Measurements from ENCODE around the gene USP32.
A peak's percentile ranks its signal among the peaks of the same experiment; 100 is the strongest.
"Not testable (repeated sequence)": the region's sequence is repeated elsewhere in the genome, so short reads cannot be mapped to it uniquely, and the experiment has no call there.

Gene USP32

GRCh38 chr17:60392042-60392844 lies at the start of gene USP32:
TSS of gene USP32 (minus strand) at chr17:60392133. CDS start at chr17:60391939, 194 bp downstream.
- DNase-seq: peak; percentile 99

GRCh38 chr17:60439501-60439900 lies 47.6 kb upstream of the USP32 start:
- no peak for DNase-seq

- DNase-seq: no peak
Measured at GRCh38 chr17:60436676-60437075, 44.7 kb upstream of the USP32 start.

GRCh38 chr17:60435244-60436167 lies 43.6 kb upstream of the USP32 start:
- peak; percentile 84 for DNase-seq

- not testable (repeated sequence) for DNase-seq
Measured at GRCh38 chr17:60433021-60433997, 41.4 kb upstream of the USP32 start.

GRCh38 chr17:60430561-60430960 lies 38.6 kb upstream of the USP32 start:
- DNase-seq: not testable (repeated sequence)

- not testable (repeated sequence) for DNase-seq
Measured at GRCh38 chr17:60428491-60428890, 36.6 kb upstream of the USP32 start.

GRCh38 chr17:60426596-60426995 lies 34.7 kb upstream of the USP32 start:
- no peak for DNase-seq

GRCh38 chr17:60425626-60426025 lies 33.7 kb upstream of the USP32 start:
- DNase-seq: no peak

- no peak for DNase-seq
Measured at GRCh38 chr17:60423865-60424264, 31.9 kb upstream of the USP32 start.

- peak; percentile 35 for DNase-seq
Measured at GRCh38 chr17:60422162-60422665, 30.3 kb upstream of the USP32 start, which contains the start of gene CHCT1. TSS of gene CHCT1 (plus strand) at chr17:60422489. CDS start at chr17:60422593, 104 bp downstream.

GRCh38 chr17:60421273-60422161 lies 29.6 kb upstream of the USP32 start:
- DNase-seq: peak; percentile 78

- DNase-seq: not testable (repeated sequence)
Measured at GRCh38 chr17:60419875-60420274, 27.9 kb upstream of the USP32 start.

- not testable (repeated sequence) for DNase-seq
Measured at GRCh38 chr17:60419003-60419402, 27.1 kb upstream of the USP32 start.

- no peak for DNase-seq
Measured at GRCh38 chr17:60416368-60416925, 24.5 kb upstream of the USP32 start.

- no peak for DNase-seq
Measured at GRCh38 chr17:60415146-60415545, 23.2 kb upstream of the USP32 start.

- DNase-seq: no peak
Measured at GRCh38 chr17:60412701-60413100, 20.8 kb upstream of the USP32 start.

- no peak for DNase-seq
Measured at GRCh38 chr17:60410001-60410400, 18.1 kb upstream of the USP32 start.

- DNase-seq: no peak
Measured at GRCh38 chr17:60406887-60407286, 15.0 kb upstream of the USP32 start.

GRCh38 chr17:60403962-60404361 lies 12.0 kb upstream of the USP32 start:
- DNase-seq: no peak

- no peak for DNase-seq
Measured at GRCh38 chr17:60403523-60403810, 11.5 kb upstream of the USP32 start.

Data from femur (tissue), 1 donor.